GM23338 (cell line): ENCODE data around the gene BNIP1. TPM values are rescaled to one million over a fixed set of nuclear protein-coding genes. Genes with fewer than 3 reads are reported as not detected.

Experiments
- ATAC-seq: fragments of 200-7000 bp; cut with Tn5 transposase; 3 replicates; pipeline ENCODE4 v1.9.1; 2020
- DNase-seq: peaks from one replicate; pipeline ENCODE4 v3.0.0-alpha.2; 2015; ENCODE audit warnings: low spot score
- H2AFZ ChIP-seq: fragments of 200-600 bp; sonication (generic); 2 replicates; pipeline ENCODE4 v1.8.0; 2016; ENCODE audit warnings: antibody characterized with exemption, mild to moderate bottlenecking, moderate library complexity
- H3F3A ChIP-seq: fragments of 200-600 bp; sonication (generic); replicated peaks from 2 replicates; pipeline ENCODE4 v1.8.0; 2017; ENCODE audit warnings: antibody characterized with exemption, mixed run types, low read depth
- H3K27ac ChIP-seq: fragments of 200-600 bp; sonication (generic); 2 replicates; pipeline ENCODE4 v1.6.1; 2016; ENCODE audit warnings: low read depth
- H3K27me3 ChIP-seq: fragments of 200-600 bp; sonication (generic); 2 replicates; pipeline ENCODE4 v1.8.0; 2016; ENCODE audit warnings: mild to moderate bottlenecking, mixed run types, moderate library complexity; ENCODE audit not compliant: insufficient read depth
- H3K36me3 ChIP-seq: fragments of 200-600 bp; sonication (generic); 2 replicates; pipeline ENCODE4 v1.8.0; 2016; ENCODE audit warnings: mild to moderate bottlenecking; ENCODE audit not compliant: insufficient read depth
- H3K4me1 ChIP-seq: fragments of 200-600 bp; sonication (generic); 2 replicates; pipeline ENCODE4 v1.8.0; 2016; ENCODE audit warnings: mild to moderate bottlenecking, moderate library complexity; ENCODE audit not compliant: insufficient read depth
- H3K4me2 ChIP-seq: fragments of 200-600 bp; sonication (generic); 2 replicates; pipeline ENCODE4 v1.7.1; 2017; ENCODE audit warnings: mixed run types
- H3K4me3 ChIP-seq: fragments of 200-600 bp; sonication (generic); 2 replicates; pipeline ENCODE4 v1.6.1; 2016; ENCODE audit warnings: mixed run types
- H3K79me2 ChIP-seq: fragments of 200-600 bp; sonication (generic); replicated peaks from 2 replicates; pipeline ENCODE4 v1.8.0; 2017; ENCODE audit warnings: mild to moderate bottlenecking; ENCODE audit not compliant: insufficient read depth
- H3K9me2 ChIP-seq: fragments of 200-600 bp; sonication (generic); 2 replicates; pipeline ENCODE4 v1.8.0; 2017; ENCODE audit not compliant: insufficient read depth
- H4K20me1 ChIP-seq: fragments of 200-600 bp; sonication (generic); replicated peaks from 2 replicates; pipeline ENCODE4 v1.8.0; 2017; ENCODE audit warnings: mild to moderate bottlenecking; ENCODE audit not compliant: insufficient read depth
- H3K27ac Mint-ChIP-seq: 2 replicates; pipeline ENCODE4 v1.8.0; 2020; ENCODE audit warnings: inconsistent platforms, mild to moderate bottlenecking, moderate library complexity, mixed read lengths
- H3K27me3 Mint-ChIP-seq: 3 replicates; pipeline ENCODE4 v1.8.0; 2022; ENCODE audit warnings: low read depth, mild to moderate bottlenecking, moderate library complexity, mixed read lengths, inconsistent platforms; ENCODE audit not compliant: insufficient read depth, poor library complexity
- H3K36me3 Mint-ChIP-seq: 3 replicates; pipeline ENCODE4 v1.8.0; 2021; ENCODE audit warnings: low read depth, mild to moderate bottlenecking, inconsistent platforms, moderate library complexity, mixed read lengths
- H3K4me1 Mint-ChIP-seq: 3 replicates; pipeline ENCODE4 v1.8.0; 2020; ENCODE audit warnings: mild to moderate bottlenecking, inconsistent platforms, mixed read lengths
- H3K4me3 Mint-ChIP-seq: 3 replicates; pipeline ENCODE4 v1.8.0; 2021; ENCODE audit warnings: moderate library complexity, mild to moderate bottlenecking, inconsistent platforms, mixed read lengths
- H3K9me3 Mint-ChIP-seq: 3 replicates; pipeline ENCODE4 v1.8.0; 2020; ENCODE audit warnings: moderate library complexity, mild to moderate bottlenecking, inconsistent platforms, mixed read lengths
- CREB1 ChIP-seq: fragments of 250-450 bp; sonication (Bioruptor Pico); IDR thresholded peaks from 2 replicates; pipeline ENCODE4 v1.5.0; 2020; ENCODE audit warnings: low read depth, mild to moderate bottlenecking, moderate library complexity
- EZH2 ChIP-seq: fragments of 200-600 bp; sonication (generic); IDR thresholded peaks from one replicate; pipeline ENCODE4 v1.8.0; 2017; ENCODE audit warnings: antibody characterized with exemption, mild to moderate bottlenecking, low read depth; ENCODE audit not compliant: unreplicated experiment
- EZH2phosphoT487 ChIP-seq: fragments of 200-600 bp; sonication (generic); IDR thresholded peaks from one replicate; pipeline ENCODE4 v1.8.1; 2018; ENCODE audit warnings: antibody characterized with exemption; ENCODE audit not compliant: unreplicated experiment
- JUNB ChIP-seq: IDR thresholded peaks from one replicate; pipeline ENCODE4 v1.6.1; 2016; ENCODE audit warnings: antibody characterized with exemption; ENCODE audit not compliant: unreplicated experiment
- NANOG ChIP-seq: IDR thresholded peaks from 2 replicates; pipeline ENCODE4 v1.6.1; 2016; ENCODE audit warnings: antibody characterized with exemption, borderline replicate concordance
- POLR2AphosphoS5 ChIP-seq: IDR thresholded peaks from 2 replicates; pipeline ENCODE4 v1.6.1; 2016; ENCODE audit warnings: antibody characterized with exemption, low read depth
- STAT1 ChIP-seq: IDR thresholded peaks from one replicate; pipeline ENCODE4 v1.6.1; 2016; ENCODE audit warnings: antibody characterized with exemption; ENCODE audit not compliant: unreplicated experiment
- ZNF114 ChIP-seq: fragments of 250-450 bp; sonication (Bioruptor Pico); IDR thresholded peaks from 2 replicates; pipeline ENCODE4 v1.5.0; 2020; ENCODE audit warnings: mild to moderate bottlenecking, moderate library complexity
- ZNF331 ChIP-seq: fragments of 250-450 bp; sonication (Bioruptor Pico); IDR thresholded peaks from 2 replicates; pipeline ENCODE4 v1.5.0; 2020; ENCODE audit warnings: low read depth, mild to moderate bottlenecking, moderate library complexity
- polyA plus RNA-seq: library from polyadenylated mRNA; unstranded; fragments of >200 nt; fragmentation: Nextera tagmentation; extraction: Ambion mirVana; gene quantifications from 2 replicates; pipeline ENCODE4 v1.2.1, GENCODE V29; 2016
- total RNA-seq: library from RNA; depleted of rRNA; stranded (reverse); fragments of >200 nt; shearing (Covaris generic); gene quantifications from 2 replicates; pipeline ENCODE4 v1.2.3, GENCODE V29; 2014
- TF ChIP-seq, protein P1 (sequence below), 2 experiments: fragments of 200-600 bp in 1 of 2; sonication (generic) in 1 of 2; conservative IDR thresholded peaks; 2 replicates each; pipeline versions ENCODE4 v1.5.1 to v1.6.1; 2016 to 2017; ENCODE audit warnings: antibody characterized with exemption in 2 of 2, low read depth in 2 of 2, mild to moderate bottlenecking in 2 of 2, moderate library complexity in 1 of 2
- TF ChIP-seq, protein P2 (sequence below): fragments of 250-450 bp; sonication (Bioruptor Pico); IDR thresholded peaks from 2 replicates; pipeline ENCODE4 v1.5.0; 2020; ENCODE audit warnings: mild to moderate bottlenecking, moderate library complexity
- TF ChIP-seq, protein P3 (sequence below): IDR thresholded peaks from 2 replicates; pipeline ENCODE4 v1.6.1; 2016; ENCODE audit warnings: antibody characterized with exemption
- TF ChIP-seq, protein P4 (sequence below): IDR thresholded peaks from one replicate; pipeline ENCODE4 v1.6.1; 2018; ENCODE audit warnings: antibody characterized with exemption; ENCODE audit not compliant: unreplicated experiment

The BNIP1 gene
- total and polyA plus RNA-seq, 2 experiments from 2014 or later = 12.1 to 17.0 TPM

DNA sequence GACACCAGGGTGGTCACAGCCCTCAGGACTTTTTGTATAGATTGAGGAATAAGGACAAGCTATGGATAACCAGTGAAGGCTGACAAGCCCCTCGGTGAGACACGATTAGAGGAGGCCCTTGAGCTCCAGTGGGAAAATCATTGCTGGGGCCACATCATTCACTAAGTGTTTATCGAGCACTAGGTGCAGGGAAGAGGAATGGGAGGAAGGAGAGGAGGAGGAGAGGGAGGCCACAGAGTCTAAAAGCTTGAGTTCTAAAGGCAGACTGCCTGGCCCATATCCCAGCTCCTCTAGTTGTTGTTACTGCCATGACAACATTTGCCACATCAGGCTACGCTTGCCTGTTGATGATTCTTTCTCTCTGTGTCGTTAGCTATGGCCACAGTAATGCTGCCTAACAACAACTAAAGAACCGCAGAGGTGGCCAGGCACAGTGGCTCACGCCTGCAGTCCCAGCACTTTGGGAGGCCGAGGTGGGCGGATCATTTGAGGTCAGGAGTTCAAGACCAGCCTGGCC, 53.1 kb downstream of the BNIP1 start:
- H3K4me2 ChIP-seq = no peak overlapping the region
- no peaks in the 10 kb centered on the region for H3F3A ChIP-seq
- TF ChIP-seq, protein P1, sequence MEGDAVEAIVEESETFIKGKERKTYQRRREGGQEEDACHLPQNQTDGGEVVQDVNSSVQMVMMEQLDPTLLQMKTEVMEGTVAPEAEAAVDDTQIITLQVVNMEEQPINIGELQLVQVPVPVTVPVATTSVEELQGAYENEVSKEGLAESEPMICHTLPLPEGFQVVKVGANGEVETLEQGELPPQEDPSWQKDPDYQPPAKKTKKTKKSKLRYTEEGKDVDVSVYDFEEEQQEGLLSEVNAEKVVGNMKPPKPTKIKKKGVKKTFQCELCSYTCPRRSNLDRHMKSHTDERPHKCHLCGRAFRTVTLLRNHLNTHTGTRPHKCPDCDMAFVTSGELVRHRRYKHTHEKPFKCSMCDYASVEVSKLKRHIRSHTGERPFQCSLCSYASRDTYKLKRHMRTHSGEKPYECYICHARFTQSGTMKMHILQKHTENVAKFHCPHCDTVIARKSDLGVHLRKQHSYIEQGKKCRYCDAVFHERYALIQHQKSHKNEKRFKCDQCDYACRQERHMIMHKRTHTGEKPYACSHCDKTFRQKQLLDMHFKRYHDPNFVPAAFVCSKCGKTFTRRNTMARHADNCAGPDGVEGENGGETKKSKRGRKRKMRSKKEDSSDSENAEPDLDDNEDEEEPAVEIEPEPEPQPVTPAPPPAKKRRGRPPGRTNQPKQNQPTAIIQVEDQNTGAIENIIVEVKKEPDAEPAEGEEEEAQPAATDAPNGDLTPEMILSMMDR (conservative IDR thresholded peaks at IDR 0.05; ENCODE audit: low read depth in 2 of 2) = no peak
- TF ChIP-seq EZH2phosphoT487 (no peak), POLR2AphosphoS5 (no peak), EZH2 (no peak), ZNF114 (CRISPR knock-in tag) (no peak), NANOG (no peak), STAT1 (no peak), ZNF331 (CRISPR knock-in tag) (no peak), JUNB (no peak), CREB1 (CRISPR knock-in tag) (no peak)
- TF ChIP-seq, protein P2, sequence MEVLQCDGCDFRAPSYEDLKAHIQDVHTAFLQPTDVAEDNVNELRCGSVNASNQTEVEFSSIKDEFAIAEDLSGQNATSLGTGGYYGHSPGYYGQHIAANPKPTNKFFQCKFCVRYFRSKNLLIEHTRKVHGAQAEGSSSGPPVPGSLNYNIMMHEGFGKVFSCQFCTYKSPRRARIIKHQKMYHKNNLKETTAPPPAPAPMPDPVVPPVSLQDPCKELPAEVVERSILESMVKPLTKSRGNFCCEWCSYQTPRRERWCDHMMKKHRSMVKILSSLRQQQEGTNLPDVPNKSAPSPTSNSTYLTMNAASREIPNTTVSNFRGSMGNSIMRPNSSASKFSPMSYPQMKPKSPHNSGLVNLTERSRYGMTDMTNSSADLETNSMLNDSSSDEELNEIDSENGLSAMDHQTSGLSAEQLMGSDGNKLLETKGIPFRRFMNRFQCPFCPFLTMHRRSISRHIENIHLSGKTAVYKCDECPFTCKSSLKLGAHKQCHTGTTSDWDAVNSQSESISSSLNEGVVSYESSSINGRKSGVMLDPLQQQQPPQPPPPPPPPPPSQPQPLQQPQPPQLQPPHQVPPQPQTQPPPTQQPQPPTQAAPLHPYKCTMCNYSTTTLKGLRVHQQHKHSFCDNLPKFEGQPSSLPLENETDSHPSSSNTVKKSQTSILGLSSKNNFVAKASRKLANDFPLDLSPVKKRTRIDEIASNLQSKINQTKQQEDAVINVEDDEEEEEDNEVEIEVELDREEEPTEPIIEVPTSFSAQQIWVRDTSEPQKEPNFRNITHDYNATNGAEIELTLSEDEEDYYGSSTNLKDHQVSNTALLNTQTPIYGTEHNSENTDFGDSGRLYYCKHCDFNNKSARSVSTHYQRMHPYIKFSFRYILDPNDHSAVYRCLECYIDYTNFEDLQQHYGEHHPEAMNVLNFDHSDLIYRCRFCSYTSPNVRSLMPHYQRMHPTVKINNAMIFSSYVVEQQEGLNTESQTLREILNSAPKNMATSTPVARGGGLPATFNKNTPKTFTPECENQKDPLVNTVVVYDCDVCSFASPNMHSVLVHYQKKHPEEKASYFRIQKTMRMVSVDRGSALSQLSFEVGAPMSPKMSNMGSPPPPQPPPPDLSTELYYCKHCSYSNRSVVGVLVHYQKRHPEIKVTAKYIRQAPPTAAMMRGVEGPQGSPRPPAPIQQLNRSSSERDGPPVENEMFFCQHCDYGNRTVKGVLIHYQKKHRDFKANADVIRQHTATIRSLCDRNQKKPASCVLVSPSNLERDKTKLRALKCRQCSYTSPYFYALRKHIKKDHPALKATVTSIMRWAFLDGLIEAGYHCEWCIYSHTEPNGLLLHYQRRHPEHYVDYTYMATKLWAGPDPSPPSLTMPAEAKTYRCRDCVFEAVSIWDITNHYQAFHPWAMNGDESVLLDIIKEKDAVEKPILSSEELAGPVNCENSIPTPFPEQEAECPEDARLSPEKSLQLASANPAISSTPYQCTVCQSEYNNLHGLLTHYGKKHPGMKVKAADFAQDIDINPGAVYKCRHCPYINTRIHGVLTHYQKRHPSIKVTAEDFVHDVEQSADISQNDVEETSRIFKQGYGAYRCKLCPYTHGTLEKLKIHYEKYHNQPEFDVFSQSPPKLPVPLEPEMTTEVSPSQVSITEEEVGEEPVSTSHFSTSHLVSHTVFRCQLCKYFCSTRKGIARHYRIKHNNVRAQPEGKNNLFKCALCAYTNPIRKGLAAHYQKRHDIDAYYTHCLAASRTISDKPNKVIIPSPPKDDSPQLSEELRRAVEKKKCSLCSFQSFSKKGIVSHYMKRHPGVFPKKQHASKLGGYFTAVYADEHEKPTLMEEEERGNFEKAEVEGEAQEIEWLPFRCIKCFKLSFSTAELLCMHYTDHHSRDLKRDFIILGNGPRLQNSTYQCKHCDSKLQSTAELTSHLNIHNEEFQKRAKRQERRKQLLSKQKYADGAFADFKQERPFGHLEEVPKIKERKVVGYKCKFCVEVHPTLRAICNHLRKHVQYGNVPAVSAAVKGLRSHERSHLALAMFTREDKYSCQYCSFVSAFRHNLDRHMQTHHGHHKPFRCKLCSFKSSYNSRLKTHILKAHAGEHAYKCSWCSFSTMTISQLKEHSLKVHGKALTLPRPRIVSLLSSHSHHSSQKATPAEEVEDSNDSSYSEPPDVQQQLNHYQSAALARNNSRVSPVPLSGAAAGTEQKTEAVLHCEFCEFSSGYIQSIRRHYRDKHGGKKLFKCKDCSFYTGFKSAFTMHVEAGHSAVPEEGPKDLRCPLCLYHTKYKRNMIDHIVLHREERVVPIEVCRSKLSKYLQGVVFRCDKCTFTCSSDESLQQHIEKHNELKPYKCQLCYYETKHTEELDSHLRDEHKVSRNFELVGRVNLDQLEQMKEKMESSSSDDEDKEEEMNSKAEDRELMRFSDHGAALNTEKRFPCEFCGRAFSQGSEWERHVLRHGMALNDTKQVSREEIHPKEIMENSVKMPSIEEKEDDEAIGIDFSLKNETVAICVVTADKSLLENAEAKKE (CRISPR knock-in tag) = no peak
- TF ChIP-seq, protein P3, sequence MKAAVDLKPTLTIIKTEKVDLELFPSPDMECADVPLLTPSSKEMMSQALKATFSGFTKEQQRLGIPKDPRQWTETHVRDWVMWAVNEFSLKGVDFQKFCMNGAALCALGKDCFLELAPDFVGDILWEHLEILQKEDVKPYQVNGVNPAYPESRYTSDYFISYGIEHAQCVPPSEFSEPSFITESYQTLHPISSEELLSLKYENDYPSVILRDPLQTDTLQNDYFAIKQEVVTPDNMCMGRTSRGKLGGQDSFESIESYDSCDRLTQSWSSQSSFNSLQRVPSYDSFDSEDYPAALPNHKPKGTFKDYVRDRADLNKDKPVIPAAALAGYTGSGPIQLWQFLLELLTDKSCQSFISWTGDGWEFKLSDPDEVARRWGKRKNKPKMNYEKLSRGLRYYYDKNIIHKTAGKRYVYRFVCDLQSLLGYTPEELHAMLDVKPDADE = no peak
- TF ChIP-seq, protein P4, sequence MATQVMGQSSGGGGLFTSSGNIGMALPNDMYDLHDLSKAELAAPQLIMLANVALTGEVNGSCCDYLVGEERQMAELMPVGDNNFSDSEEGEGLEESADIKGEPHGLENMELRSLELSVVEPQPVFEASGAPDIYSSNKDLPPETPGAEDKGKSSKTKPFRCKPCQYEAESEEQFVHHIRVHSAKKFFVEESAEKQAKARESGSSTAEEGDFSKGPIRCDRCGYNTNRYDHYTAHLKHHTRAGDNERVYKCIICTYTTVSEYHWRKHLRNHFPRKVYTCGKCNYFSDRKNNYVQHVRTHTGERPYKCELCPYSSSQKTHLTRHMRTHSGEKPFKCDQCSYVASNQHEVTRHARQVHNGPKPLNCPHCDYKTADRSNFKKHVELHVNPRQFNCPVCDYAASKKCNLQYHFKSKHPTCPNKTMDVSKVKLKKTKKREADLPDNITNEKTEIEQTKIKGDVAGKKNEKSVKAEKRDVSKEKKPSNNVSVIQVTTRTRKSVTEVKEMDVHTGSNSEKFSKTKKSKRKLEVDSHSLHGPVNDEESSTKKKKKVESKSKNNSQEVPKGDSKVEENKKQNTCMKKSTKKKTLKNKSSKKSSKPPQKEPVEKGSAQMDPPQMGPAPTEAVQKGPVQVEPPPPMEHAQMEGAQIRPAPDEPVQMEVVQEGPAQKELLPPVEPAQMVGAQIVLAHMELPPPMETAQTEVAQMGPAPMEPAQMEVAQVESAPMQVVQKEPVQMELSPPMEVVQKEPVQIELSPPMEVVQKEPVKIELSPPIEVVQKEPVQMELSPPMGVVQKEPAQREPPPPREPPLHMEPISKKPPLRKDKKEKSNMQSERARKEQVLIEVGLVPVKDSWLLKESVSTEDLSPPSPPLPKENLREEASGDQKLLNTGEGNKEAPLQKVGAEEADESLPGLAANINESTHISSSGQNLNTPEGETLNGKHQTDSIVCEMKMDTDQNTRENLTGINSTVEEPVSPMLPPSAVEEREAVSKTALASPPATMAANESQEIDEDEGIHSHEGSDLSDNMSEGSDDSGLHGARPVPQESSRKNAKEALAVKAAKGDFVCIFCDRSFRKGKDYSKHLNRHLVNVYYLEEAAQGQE = no peak
- no peaks in the 10 kb centered on the region for H3K79me2 ChIP-seq
- H3K4me1 Mint-ChIP-seq = peaks cover 4% of the 10 kb centered on the region
- no peak for DNase-seq
- H3K27me3 Mint-ChIP-seq = peaks cover 3% of the 10 kb centered on the region
- H3K27ac Mint-ChIP-seq = no peak overlapping the region
- 0 out of 2 replicates have a peak, but pooled peaks cover 6% of the 10 kb centered on the region for H3K4me1 ChIP-seq
- no peaks in the 10 kb centered on the region for H3K9me2 ChIP-seq
- H4K20me1 ChIP-seq = no peaks in the 10 kb centered on the region
- no peak overlapping the region for H3K4me3 ChIP-seq
- no peak overlapping the region for H2AFZ ChIP-seq
- no peaks in the 10 kb centered on the region for H3K36me3 ChIP-seq
- no peaks in the 10 kb centered on the region for H3K27me3 ChIP-seq
- H3K36me3 Mint-ChIP-seq = peaks cover 7% of the 10 kb centered on the region; the same call in 1 of the 3 replicates
- ATAC-seq = no peak
- no peak overlapping the region for H3K4me3 Mint-ChIP-seq
- no peak overlapping the region for H3K27ac ChIP-seq
- peaks cover 14% of the 10 kb centered on the region for H3K9me3 Mint-ChIP-seq
